Hindlimb muscle (tissue), 1 donor: ENCODE measurements around the gene SLC1A4. TPM values are rescaled to one million over a fixed set of nuclear protein-coding genes. Genes with fewer than 3 reads are reported as not detected.
"Not testable (repeated sequence)": the region's sequence is repeated elsewhere in the genome, so short reads cannot be mapped to it uniquely, and the experiment has no call there.

Experiments
- DNase-seq: peaks from one replicate; pipeline ENCODE4 v3.0.0-alpha.2; 2013
- polyA plus RNA-seq: library from polyadenylated mRNA; unstranded; fragments of 120-200 nt; gene quantifications from one replicate; pipeline ENCODE4 v1.2.1, GENCODE V29; 2013; ENCODE audit not compliant: insufficient read length

The SLC1A4 gene
- polyA plus RNA-seq = 10.4 TPM

DNA sequence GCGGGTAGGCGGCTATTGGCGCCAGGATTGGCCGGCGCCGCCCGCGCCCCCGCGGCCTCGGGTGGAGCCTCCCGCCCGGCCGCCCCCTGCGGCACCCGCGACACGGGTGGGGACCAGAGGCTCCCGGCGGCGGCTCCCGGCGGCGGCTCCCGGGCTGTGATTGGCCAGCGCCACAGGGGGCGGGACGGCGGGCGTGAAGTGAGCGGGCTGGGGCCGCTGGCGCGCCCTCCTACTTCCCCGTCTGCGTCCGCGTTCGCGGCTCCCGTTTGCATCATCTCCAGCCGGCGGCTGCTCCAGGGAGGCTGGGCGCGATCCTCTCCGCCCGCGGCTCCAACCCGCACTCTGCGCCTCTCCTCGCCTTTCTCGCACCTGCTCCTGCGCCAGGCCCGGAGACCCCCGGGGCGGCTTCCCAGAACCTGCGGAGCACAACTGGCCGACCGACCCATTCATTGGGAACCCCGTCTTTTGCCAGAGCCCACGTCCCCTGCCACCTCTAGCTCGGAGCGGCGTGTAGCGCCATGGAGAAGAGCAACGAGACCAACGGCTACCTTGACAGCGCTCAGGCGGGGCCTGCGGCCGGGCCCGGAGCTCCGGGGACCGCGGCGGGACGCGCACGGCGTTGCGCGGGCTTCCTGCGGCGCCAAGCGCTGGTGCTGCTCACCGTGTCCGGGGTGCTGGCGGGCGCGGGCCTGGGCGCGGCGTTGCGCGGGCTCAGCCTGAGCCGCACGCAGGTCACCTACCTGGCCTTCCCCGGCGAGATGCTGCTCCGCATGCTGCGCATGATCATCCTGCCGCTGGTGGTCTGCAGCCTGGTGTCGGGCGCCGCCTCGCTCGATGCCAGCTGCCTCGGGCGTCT is at the start of gene SLC1A4:
Gene SLC1A4 (plus strand): TSS at position 274 of the 856 bp plus-strand sequence. CDS start 245 bp downstream, at position 519.
- peak; percentile 92 for DNase-seq

DNA sequence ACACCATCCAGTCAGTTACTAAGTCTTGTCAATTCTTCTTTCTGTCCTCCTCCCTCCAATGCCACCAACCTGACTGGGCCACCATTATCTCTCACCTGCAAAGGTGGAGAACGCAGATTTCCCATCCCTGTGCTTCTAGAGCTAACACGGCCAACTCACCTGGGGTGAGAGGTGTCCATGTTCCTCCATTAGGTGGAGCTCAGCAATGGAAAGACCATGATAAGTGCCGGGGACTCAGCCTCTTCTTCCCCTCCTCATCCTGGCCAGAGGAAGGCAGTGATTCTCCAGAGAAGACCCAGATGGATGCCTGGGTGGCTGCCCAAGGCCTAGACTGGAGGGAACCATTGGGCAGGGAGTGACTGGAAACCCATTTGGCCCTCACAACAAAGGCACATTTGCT is 48.1 kb upstream of the SLC1A4 start:
- no peak for DNase-seq

DNA sequence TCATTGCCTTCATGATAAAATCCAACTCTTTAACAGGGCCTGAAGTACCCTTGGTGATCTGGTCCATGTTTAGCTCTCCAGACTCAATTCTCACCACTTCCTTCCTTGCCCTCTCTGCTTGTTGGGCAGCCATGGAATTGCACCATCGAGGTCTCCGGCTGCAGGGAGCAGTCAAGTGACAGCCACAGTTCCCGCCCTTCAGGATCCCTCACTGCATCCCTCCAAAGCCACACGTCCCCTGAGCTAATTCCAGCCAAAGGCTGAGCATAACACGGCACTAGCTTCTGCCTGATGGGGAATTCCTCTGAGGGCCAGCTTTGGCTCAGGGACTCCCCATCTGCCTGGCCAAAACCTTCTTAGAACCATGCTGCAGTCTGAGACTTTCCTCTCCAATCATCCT is 47.4 kb upstream of the SLC1A4 start:
- DNase-seq = no peak

DNA sequence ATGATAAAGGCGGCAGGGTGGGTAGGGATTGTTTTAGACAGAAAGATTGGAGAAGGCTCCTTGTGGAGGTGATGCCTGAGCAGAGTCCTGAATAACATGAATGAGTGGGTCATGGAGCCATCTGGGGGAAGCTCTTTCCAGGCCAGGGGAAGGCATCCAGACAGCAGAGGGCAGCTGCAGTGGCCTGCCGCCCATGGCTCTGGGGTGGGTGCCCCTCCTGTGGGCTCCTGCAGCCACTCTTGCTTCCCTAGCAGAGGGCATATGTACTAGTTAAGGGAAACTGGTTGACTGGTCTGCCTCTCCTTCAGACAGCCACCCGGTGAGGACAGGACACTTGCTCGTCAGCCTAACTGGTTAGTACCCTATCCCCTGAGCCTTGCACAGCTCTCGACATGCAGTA is 46.5 kb upstream of the SLC1A4 start:
- no peak for DNase-seq

DNA sequence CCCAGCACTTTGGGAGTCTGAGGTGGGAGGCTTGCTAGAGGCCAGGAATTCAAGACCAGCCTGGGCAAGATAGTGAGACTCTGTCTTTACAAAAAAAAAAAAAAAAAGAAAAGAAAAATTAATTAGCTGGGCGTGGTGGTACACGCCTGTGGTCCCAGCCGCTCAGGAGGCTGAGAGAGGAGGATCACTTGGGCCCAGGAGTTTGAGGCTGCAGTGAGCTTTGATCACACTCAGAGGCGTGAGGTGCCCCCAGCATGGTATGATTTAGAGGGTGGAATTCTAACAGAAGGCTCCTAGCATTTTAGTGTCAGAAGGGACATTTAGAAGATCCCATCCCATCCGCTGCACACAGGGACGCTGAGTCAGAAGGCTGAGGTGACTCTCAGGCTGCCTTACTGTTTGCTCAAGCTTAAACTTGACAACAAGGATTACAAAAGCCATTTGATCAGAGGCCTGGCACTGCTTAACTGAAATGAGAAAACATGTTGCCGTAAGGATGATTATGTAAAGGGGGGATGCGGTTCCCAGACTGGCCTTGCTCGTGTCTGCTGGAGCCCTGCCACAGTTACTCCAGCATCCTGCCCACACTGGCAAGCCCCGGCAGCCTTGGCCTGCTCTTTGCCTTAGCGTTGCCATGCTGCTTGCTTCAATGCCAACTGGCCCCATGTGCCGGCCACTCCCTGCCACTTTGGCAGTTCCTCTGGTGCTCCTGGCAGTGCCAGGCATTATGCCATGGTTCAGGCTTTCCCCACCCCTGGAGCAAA is 45.6 kb upstream of the SLC1A4 start:
- peak; percentile 37 for DNase-seq

DNA sequence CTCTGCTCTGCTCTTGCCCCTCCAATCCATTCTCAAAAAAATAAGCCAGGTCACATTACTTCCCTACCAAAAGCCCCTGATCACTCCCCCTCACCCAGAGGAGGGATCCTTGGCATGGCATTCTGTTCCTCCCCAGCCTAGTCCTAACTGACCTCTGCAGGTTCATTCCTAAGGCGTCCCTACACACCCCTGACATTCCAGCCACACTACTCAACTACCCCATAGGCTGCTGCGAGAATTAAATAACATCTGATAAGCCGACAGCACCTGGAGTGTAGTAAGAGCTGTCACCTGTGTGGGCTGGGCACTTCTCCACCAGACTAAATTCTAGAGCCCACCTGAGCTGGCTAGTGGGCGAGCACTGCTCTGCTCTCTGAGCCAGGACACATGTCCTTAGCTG is 44.7 kb upstream of the SLC1A4 start:
- no peak for DNase-seq

DNA sequence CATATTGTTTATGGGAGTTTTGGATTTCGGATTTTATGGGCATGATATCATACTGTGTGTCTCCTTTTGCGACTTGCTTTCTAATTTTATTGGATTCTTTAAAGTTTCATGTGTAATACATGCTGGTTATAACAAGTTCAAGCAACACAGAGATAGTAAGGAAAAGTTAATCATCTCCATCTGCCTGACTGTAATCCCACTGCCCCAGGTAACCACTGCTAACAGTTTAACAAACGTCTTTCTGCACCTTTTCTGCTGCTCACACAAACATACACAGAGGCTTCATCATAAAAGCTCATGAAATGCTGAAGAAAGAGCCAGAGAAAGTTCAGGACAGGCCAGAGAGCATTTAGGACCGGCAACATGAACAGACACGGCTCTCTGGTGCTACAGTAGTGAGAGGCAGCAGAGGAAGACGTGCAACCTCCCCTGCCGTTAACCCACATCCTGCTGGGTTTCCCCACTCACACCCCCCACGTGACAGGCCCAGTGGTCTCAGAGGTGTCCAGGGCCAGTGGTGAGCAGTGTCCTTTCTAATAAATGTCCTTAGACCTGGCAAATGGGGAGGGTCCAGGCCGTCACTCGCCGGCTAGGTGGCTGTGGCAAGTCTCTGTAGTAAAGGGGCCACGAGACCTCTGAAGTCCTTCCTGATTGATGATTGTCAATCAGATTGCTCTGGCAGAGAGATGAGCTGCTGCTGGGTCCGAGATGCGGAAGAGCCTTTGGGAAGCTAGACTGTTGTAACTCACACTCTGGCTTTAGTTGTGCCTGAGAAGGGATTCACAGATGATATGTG is 43.0 kb upstream of the SLC1A4 start:
- DNase-seq = no peak

DNA sequence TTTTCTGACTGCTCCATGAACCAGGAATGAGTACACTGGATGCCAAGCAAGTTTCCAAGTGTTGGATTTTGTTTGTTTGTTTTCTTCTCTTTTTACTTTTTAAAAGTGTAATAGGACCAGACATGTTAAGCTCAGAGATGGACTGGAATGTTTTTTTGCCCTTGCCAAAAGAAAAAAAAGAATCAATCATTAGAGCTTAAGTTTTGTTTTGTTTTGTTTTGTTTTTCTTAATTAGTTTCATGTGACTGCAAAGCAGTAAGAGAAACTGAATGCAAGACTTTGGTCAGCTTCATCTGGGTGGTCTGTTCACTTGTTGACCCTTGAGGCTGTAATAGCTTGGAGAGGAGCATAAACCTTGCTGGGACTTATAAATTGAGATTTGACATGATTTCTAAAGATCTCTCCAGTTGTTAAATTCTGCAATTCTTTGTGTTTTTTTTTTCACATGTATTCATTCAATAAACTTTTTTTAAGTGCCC is 42.4 kb upstream of the SLC1A4 start:
- DNase-seq = no peak

DNA sequence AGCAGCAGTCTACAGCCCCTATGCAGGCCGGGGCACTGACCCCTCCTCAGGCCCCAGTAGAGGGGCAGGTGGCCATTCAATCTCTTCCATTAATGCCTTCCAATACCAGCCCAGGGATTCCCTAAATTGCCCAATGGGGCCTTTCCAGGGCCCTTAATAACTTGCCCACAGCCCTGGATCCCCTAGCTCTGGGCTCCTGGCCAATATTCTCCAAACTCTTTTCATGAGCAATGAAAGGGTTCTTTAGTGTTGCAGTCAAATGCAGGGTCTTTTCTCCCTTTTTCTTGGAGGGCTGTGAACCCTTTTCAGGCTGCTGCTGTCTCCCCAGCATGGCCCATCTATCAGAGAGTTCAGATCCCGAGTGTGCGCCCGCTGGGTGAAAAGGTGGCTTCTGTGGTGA is 41.3 kb upstream of the SLC1A4 start:
- no peak for DNase-seq

DNA sequence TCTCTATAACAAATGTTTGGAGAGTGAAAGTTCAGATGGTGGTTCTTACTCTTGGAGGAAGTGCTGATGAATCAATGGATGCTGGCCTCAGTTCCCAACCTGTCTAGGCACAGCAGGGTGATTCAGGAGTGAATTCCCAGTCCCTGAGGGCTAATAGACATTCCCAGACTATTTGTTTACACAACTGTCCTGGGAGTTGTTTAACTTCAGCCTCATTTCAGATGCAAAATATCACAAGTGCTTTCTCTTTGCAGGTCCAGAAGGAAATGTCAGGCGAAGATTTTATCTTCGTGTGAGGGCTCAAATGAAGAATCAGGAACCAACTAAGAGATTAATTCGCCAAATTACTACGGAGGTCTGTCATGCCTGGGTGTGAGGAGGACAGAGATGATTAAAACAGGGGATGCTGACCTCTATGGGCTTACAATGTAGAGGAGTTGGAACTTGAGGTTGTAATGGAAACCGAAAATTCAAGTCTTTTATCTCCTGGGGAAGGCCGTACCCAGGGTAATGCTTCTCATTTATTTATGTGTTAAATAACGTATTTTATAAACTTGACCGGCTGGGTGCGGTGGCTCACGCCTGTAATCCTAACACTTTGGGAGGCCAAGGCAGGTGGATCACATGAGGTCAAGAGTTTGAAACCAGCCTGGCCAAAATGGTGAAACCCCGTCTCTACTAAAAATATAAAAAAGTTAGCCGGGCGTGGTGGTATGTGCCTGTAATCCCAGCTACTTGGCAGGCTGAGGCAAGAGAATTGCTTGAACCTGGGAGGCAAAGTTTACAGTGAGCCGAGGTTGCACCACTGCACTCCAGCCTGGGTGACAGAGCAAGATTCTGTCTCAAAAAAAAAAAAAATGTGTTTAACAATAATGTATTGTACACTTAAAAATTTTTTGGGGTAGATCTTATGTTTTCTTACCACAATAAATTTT is 38.7 kb upstream of the SLC1A4 start:
- no peak for DNase-seq

DNA sequence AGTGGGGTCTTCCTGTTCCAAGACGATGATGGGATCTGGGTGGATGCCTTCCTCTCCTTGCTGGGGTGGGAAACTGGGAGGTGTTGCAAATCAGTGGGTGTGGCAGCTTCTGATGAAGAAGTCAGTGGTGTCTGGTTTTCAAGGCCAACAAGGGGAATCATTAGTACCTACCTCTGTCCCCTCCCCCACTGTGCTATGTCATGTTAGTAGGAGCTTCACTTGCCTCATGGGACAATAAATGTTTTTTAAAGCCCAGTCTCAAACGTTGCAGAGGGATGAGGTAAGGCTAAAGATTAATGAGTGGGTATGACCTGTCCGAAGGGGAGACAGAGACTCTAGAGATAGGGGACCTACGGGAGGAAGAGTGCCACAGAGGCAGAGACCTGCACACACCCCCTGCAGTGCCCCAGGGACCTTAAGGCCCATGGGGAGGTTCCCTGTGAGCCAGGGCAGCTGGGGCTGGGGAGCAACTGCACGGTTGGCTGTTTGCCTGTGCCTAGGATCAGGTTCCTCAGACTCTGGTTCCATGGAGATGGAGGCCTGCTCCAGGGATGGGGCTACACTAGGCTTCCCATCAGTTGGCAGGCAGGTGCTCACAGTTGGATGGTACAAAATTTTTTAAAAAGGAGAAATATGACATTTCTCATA is 37.8 kb upstream of the SLC1A4 start:
- no peak for DNase-seq

DNA sequence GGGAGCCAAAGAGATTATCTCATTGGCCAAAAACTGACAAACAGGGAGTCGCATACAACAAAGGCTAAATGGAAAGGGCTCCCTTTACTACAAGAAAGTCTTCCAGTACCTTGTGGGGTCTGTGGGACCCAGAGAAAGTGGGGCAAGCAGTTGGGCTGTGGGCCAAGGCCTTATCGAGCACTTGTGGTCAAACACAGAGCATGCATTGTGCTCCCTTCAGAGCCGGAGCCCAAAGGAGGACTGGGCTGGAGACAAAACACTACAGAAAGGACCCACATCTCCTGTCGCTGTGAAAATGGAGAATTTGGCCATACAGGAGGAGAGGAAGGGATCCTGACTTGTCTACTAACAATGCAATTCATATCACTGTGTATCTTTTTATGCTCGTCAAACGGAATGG is 37.1 kb upstream of the SLC1A4 start:
- DNase-seq = no peak

DNA sequence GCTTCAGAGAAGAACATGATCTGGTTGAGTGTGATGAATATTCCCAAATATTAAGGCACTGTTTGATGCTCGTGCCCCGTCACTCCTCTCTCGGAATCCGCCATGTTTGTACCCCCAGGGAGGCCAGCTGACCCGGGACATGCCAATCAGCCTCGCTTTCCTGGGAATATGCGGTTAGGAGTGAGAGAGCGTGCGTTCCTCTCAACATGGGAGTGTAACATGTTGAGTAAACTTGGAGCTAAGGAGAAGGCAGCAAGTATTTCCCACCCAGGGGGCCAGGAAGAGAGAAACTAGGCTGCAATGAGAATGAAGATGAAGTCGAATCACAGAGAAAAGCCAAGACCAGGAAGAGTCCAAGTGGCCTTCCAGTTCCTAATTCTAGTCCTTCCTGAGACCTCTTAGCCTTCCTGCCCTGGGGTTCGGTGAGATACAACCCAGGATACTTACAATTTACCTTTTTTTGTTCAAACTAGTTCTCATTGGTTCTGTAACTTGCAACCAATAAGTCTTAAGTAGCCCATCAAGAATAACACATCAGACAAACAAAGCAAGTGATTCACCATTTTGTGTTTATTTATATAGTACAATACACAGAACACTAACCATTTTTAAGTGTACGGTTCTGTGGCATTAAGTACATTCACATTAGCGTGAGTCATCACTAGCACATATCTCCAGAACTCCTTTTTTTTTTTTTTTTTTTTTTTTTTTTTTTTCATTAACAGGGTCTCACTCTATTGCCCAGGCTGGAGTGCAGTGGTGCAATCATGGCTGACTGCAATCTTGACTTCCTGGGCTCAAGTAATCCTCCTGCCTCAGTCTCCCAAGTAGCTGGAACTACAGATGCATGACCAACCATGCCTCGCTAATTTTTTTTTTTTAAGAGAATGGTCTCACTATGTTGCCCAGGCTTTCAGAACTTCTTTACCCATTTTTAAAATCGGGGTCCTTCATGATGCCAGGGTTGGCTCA is 36.4 kb upstream of the SLC1A4 start:
- DNase-seq = no peak

DNA sequence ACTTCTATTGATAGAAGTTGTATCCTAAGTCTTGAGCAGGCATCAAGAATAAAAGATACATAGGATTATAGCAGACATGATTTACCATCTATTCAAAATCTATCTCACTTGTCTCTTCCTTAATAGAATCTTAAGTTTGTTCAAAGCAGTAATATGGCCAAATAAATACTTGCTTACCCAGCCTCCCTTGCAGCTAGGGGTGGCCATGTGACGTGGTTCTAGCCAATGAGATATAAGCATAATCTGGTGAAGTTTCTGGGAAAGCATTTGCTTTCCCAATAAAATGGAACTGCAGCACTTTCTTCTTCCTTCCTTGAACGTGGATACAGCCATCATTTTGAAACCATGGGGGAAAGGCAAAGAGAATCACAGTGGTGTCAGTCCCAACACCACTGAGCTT is 33.7 kb upstream of the SLC1A4 start:
- no peak for DNase-seq

DNA sequence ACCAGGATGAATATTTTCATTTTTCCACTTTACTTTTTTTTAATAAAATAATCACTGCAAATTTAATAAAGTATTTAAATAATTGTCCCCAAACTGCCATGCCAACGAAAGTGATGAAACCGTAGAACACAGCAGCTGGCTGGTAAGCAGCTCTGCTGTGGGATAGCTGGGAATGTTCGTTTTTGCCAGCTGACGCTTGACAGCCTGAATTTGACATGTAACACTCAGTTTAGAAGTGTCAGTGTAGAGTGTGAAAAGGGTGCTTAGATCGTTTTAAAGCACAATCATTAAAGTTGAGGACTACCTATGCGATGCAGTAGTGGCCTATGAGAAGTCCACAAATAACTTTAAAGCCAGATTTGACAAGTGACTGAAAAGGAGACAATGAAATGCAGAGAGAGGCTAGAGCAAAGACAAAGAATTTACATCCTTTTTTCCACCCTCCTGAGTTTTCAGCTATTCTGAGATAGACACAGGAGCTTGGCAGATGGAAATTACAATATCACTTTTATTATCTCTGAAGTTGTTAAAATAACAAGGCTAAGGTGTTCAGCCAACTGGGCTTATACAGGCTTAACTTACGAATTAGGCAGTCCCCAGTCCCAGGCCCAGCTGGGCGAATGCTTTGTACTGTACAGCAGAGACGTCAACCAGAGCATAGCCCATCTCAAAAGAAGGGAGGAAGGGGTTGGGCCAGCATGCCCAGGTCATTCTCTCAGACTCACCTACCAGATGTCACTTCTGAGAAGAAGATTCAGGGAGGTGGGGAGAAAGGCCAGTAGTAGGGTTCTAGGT is 31.9 kb upstream of the SLC1A4 start:
- no peak for DNase-seq

DNA sequence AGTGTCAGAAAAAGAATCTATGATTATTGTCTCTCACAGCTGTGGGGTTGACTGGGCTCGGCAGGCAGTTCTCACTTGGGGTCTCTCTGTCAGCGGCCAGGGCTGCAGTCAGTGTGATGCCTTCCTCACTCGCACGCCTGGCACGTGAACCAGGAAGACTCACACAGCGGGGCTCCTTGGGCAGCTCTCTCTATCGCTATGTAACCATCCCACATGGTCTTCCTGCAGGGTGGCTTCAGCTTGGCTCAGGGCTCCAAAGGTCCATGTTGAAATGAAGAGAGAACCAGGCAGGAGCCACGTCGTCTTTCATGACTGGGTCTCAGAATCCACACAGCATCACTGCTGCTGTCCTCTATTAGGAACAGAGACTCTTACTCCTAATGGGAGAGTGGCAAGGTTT is 30.6 kb upstream of the SLC1A4 start:
- no peak for DNase-seq

DNA sequence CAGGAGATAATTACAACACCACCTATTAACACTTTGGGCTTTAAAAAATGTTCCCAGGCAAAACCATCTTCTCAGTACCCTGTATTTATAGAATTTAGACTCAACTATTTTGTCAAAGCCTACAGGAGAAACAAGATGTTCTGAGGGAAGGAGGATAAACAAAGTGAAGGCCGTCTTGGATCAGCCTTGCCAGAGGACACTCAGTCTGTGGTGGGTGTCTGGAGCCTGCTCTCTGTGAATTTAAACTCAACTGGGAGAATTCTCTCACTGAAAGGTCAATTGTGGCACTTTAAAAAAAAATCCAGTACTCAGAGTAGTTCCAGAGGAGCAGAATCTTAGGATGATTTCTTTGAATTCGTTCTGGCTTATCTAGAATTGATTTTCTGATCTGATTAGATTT is 28.4 kb upstream of the SLC1A4 start:
- no peak for DNase-seq

DNA sequence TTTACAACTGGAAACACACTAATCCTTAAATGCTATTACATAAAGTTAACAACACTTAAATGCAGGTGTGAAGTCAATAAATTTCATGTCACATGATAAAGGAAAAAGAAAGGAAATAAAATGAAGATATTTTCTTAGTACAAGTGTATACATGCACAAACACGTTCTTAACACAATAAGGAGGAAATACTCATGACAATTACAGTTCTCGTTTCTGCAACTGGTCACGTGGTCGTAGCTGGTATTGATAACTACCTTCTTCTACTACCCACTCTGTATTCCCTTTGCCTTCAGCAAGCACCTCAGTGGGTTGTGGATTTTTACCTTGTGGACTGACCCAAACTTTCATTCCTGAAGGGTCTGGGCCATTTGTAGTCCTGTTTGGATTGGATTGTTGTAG is 26.1 kb upstream of the SLC1A4 start:
- not testable (repeated sequence) for DNase-seq

DNA sequence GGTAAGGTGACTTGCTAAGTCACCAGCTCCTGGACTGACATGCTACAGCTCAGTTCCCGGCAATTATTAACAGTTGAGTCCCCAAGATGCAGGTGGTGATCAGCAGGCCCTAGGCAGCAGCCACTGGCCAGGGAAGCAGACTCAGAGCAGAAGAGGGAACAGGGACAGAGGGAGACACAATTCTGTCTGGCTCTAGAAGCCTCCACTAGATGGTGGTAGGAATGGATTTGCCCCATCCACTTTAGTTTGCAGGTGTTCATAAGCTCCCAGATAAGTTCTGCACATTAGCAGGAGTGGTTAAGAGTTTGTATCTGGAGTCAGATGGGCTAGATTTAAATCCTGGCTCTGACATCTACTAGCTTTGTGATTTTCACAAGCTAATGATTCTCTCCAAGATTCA is 25.5 kb upstream of the SLC1A4 start:
- DNase-seq = no peak
